Stimulated activated CD4-positive, alpha-beta T cell treated with anti-CD3 and anti-CD28 coated beads, Interleukin-1b, Interleukin-23, amount 100 ng/mL, for 4 hours (primary cell): ENCODE measurements around the gene LAMC2.

Experiments used
- DNase-seq, 2 donors: peaks; one replicate each; pipeline ENCODE4 v3.0.0-alpha.2; 2020; ENCODE audit warnings: low read depth in 2 of 2

Gene LAMC2

DNA sequence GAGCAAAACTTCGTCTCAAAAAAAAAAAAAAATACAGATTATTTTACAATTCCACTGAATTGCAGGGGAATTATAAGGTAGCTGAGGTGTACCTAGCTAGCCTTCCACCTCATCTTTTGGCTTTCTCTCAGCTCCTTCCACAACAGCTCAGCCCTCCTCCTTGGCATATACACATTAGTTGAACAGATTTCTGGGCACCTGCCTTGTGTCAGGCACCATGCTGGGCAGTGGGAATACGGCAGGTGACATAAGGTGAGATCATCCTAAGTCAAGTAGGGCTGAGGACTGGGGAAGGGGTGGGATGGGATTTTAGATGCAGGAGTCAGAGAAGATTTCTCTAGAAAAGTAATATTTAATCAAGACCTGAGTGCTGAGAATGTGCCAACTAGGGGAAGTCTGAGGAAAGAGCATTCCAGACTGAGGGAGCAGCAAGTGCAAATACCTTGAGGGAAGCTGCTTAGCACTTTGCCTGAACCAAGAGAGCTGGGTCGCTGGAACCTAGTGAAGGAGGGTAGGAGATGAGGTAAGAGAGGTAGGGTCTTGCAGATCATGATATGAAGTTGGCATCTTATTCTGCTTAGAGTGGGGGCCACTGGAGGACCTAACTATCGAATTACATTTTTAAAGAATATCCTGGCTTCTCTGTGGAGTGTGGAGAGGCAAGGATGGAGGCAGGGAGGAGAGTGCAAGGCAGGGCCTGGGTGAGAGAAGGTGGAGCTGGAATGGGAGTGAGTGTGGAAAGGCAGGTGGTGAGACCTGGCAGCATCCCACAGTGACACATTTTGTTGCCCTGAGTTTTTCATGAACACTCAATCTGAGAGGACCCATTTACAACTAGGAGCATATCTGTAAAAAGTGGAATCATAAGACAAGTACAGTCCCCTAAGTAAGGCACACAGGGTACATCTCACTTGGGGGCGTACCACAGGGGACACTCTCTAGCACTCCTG lies 28.2 kb downstream of the LAMC2 start:
- DNase-seq = no peak

DNA sequence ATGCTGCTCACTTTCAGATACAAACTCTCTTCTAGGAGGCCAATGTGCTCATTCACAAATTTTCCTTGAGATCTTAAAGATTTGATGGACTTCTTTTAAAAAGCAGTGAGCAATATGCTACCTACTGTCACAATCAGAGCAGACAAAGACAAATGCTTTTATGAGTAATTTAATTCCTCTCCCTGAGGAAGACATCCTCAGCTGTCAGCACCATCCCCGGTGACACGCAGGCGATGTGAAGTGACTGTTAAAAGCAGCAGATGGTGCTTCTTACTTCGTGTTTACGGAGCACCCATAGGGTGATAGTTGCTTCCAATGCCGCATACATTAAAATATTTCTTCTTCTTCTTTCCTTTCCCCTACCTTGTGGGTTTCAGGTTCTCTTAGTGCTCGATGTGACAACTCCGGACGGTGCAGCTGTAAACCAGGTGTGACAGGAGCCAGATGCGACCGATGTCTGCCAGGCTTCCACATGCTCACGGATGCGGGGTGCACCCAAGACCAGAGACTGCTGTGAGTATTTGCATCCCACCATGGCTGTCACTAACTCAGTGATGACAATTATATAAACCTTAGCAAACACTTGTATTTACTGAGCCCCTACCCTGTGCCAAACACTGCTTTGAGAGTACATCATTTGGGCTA lies 29.1 kb downstream of the LAMC2 start:
- no peak for DNase-seq

DNA sequence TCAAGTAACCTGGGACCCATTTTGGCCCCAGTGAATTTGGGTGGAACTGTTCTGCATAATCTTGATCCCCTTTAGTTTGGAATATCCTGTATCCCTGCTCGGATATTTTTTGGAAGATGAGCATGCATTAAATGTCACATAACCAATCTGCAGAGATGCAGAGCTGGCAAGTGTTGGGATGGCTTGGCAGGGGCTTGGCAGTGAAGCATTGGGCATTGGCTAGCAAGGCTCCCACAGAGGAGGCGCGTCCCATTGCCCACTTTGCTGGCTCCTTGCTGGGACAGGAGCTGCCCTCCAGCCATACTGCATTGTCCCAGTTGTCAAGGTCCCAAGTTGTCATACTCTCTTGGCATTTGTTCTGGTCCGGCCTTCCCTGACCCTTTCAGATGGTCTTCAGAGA lies 29.9 kb downstream of the LAMC2 start:
- DNase-seq = no peak

DNA sequence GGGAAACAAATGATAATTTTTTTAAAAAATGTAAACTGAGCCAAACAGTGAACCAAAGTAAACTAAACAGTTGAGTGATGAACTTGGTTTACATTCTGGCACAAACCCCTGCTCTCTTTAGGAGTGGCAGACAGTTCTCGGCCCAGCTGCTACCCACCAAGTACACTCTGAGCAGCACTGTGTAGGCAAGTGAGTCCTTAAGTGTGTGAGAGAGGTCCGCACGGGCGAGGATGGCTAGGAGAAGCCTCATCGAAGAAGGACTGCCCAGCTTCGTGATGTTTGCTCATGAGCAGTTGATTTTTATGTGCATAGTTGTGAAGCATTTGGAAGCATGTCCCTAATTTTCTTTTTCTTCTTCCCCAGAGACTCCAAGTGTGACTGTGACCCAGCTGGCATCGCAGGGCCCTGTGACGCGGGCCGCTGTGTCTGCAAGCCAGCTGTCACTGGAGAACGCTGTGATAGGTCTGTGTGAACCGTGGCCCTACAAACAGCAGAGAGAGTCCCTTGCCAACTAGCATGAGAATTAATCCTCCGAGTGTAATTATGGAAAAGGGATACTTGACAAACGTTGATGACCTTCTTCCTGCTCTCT lies 32.1 kb downstream of the LAMC2 start:
- DNase-seq = no peak

DNA sequence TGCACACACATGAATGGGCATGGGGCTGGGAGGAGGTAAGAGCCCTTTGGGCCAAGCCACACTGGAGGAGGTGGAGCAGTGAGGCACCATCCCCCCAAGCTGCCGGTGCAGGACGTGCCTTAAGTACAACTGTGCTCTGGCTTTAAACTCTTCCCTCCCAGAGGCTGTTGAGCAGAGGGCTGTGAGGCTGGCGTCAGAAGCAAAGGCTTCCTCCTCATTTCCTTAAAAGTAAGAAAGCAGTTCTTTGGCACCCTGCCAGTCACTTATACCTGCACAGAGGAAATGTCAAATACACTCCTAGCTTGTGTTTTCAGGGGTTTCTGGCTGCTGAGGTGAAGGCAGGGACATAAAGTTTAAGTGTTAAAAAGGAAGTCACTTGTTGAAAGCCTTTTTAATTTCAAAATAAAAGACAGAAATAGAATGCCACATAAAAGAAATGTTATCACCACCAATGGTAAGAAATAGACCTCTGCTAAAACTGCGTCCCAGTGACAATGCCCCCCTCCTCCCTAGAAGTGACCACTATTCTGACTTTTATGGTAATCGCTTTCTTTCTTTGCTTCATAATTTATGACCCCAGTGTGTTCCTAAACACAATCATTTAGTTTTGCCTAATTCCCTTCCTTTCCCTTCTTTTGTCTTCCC lies 33.0 kb downstream of the LAMC2 start:
- peak in 1 of 2 donors; percentile 28 for DNase-seq

DNA sequence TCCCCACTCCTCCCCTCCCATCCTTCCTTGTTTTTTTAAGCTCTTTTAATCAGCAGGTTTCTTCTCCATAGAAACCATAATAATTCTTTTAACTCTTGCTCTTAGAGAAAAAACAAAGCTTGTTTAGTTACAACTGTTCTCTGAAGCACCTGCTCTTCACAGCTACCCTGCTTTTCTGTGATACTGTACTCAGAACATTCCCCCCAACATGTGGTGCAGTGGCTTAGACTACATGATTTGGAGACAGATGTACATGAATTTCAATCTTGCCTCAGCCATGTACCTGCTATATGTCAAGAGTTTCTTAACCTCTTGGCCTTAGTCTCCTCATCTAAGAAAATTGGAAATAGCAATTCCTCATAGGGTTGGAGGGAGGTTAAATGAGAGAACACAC lies 33.5 kb downstream of the LAMC2 start:
- no peak for DNase-seq

DNA sequence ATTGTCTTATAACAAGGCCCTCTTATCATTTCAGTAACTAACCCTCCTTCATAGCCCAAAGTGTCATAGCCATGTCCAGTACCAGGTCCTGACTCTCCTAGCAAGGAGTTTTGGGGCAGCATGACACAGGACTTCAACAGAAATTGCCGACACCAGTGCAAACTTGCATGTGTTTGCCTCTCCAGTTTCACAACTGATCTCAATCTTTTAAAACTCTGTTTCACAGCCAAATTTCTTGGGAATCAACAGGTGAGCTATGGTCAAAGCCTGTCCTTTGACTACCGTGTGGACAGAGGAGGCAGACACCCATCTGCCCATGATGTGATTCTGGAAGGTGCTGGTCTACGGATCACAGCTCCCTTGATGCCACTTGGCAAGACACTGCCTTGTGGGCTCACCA lies 36.8 kb downstream of the LAMC2 start:
- no peak for DNase-seq

DNA sequence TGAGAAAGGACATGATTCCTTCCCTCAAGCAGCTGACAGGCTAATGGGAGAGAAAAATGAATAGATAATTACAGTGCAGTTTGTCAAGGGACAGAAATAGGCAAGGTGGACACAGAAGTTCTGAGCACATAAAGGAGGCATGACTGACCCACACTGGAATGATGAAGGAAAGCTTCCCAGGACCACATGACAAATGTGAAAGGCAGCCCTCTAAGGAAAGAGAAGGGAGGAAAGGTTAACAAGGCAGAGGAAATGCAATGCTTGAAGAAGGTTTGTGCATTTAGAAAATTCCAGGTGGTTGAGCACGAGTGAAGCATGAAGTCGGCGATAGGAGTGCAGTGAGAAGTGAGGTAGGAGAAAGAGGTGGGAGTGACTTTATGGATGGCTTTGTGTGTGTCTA lies 37.4 kb downstream of the LAMC2 start:
- DNase-seq = no peak

DNA sequence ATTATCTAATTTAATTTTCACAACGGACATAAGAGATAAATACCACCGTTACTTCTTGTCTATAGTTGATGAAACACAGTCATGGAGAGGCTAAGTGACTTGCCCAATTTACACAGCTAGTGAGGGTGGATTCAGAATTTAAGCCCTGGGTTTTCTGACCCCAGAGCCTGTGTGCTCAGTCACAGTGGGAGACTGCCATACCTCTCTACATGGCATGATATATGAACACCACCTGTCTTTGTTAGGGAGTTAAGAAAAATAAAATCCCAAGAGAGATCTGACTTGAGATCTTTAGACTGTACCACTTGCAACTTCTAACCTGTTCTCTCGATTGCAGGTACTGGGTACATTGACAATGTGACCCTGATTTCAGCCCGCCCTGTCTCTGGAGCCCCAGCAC lies 40.3 kb downstream of the LAMC2 start:
- DNase-seq = no peak

DNA sequence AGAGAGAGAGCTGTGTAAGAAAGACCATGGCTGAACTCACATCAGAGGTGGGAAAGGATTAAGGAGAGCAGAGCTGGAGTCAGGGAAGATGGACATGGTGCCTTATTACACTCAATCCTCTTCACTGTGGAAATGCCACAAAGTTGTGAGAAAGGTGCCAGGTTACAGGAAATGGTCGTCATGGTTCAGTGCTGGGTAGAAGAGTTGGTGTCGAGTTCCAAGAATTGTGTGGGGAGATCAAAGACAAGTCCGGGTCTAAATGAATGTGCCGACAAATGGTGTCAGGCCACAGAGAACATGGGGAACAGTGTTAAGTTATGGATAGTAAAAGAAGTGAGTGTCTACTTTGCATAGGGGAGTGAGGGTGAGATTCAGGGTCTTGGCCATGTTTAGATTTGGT lies 40.9 kb downstream of the LAMC2 start:
- DNase-seq = no peak

DNA sequence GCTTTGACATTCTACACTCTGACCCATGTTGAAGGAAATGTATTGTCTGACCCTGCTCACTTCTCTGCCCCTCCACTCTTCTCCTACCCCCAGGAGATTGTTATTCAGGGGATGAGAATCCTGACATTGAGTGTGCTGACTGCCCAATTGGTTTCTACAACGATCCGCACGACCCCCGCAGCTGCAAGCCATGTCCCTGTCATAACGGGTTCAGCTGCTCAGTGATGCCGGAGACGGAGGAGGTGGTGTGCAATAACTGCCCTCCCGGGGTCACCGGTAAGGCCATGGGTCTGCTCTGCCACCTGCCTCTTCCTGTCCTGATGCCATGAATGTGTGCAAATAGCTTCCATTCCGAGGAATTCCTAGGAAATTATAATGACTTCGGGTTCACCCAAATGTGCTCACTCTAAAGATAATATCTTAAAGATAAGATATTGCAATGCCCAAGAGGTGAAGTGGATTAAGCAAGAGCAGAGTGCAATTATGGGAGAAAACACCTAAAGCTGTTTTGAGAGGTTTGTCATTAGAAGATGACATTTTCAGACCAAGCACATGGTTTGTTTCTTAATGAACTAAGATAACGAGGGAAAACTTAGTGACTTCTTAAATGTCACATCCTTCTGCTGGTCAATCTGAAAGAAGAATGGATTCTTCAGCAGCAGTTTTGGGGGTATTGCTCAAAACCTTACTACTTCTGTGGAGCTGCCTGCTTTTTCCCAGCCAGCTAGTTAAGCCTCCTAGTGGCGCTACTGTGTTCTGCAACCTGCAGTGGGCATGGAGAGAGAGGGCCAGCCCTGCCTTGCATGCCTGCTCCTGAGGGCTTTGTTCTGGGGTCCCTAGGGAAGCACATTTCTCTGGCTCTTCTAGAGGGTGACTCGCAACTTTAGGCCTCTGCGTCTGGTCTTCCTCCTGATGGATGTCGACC lies 41.6 kb downstream of the LAMC2 start:
- peak in 1 of 2 donors; percentile 8 for DNase-seq

DNA sequence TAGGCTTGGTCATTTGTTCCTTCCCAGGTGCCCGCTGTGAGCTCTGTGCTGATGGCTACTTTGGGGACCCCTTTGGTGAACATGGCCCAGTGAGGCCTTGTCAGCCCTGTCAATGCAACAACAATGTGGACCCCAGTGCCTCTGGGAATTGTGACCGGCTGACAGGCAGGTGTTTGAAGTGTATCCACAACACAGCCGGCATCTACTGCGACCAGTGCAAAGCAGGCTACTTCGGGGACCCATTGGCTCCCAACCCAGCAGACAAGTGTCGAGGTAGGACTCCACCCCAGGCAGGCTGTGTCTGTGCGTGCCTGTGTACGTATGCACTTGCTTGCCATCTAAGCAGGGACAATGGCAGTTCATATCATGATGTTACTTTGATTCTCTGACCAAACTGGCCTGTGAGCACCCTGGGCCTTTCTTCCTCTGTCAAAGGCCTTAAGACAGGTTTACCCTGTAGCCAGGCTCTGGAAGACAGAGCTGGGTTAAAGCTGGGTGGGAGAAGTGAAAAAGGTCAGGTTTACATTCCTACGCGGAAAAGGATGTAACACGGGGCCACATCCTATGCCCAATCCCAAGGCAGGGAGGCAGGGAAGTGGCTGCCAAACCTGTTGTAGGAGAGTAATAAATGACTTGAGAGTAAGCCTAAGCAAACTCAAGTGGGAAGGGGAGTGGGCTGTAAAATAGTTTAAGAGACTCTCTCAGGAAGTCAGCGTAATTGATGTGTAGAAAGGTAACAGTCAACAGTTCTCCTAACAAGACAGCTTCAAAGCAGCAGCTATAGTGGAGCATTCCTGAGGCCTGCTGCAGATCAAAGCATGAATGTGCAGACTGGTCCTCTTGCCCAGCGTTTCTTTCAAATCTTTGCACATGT lies 42.5 kb downstream of the LAMC2 start:
- DNase-seq = no peak

DNA sequence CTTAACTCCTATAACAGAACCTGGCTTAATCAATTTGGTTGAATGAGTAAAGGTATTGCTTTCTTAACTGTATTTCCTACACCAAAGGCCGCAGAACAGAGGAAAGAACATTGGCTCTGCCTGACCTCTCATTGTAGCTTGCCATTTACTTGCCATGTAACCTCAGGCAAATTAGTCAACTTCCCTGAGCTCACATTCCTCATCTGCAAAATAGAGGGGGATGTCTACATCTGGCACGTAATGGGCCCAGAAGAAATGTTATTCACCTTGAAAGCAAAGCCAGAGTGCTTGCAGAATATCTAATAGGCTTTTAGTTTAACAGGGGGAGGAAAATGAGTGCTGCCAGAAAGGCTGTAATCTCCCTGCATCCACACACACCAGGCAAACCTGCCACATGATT lies 44.3 kb downstream of the LAMC2 start:
- no peak for DNase-seq

DNA sequence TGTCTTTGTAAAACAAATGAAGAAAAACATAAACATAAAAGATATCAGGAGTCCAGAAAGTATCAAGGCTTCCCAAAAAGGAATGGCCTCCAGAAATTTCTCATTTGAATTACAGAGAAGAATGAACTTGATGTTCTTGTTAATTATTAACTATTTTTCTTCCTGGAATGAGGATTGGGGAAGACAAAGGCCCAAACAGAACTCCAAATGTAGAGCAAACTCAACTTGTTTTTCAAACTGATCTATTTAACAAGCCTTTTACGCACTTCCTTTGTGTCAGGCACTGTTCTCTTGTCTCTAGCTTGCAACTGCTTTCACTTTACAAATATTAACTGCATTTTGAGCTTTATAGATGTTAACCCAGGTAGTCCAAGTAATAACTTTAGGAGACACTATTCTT lies 45.5 kb downstream of the LAMC2 start:
- no peak for DNase-seq

DNA sequence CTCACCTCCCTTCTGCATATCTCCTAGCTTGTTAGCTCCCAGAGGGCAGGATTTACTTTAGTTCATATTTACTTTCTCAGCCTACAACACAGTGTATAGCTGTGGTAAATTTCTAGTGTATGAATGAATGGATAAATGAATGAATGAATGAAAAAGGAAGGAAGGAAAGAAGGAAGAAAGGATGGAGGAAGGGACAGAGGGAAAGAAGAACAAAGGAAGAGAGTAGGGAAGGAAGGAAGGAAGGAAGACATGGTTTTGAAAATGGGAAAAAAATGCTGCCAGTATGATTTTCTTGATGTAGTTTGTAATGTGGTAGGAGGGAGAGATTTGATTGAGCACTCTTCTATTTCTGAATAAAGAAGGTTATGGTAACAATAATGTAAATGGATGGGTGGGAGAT lies 47.0 kb downstream of the LAMC2 start:
- no peak for DNase-seq

DNA sequence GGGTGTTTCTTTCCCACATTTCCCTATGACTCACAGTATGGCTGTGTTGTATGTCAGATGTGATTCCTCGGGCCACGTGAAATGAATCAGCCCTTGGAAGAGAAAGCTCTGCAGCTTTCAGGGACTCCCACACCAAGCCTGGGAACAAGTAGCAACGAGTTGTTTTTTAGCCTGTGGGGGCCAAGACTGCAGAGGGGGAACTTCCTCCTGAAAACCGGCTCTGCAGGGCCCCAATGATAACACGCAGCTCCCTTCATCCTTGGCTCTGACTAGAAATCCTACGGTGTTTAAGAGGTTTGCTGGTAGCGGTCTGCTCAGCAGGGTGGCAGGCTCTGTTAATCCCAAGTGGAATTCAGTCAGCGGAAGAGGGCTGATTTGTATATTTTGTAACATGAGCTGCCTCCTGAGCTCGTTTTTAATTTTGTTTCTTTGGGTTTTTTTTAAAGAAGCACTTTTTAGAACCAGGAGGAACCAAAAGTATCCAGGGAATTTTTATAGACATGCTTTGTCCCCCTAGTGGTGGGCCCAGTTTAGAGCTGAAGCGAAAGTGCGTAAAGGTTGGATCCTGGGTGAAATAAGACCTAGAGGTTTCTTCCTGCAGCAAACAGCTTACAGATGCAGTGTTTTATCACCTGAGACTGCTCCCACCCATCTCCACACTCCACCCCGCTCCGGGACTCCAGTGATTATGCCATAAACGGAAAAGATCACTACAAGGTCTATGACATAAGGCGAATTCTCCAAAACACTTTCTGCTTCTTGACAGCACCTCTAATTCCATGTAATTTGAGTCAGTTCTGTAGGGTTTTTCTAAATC lies 48.8 kb downstream of the LAMC2 start:
- no peak for DNase-seq

DNA sequence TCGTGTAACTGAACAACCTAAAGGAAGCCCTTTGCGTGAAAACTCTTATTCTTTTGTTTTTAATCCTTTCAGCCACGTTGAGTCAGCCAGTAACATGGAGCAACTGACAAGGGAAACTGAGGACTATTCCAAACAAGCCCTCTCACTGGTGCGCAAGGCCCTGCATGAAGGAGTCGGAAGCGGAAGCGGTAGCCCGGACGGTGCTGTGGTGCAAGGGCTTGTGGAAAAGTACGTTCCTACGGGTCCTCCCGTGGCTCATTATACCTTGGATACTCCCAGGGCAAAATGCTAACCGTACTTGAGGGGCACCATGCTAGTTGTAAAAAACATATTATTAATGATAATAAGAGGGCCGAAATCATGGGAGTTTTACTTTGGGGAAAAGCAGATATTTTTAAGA lies 49.4 kb downstream of the LAMC2 start:
- DNase-seq = no peak

DNA sequence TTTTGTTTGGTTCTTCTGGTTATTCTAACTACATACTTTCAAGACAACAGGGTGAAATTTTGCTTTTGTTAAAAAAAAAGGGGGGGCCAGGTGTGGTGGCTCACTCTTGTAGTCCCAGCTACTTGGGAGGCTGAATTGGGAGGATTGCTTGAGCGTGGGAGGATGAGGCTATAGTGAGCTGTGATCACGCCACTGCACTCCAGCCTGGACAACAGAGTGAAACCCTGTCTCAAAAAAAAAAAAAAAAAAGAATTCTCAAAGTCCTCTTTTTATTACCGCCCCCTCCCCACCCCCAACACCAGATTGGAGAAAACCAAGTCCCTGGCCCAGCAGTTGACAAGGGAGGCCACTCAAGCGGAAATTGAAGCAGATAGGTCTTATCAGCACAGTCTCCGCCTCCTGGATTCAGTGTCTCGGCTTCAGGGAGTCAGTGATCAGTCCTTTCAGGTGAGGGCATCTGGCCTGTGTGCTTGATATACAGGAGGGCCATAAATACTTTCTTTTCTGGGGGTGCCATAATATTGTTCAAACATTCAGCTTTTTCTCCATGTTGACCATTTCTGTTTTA lies 50.2 kb downstream of the LAMC2 start:
- no peak for DNase-seq

DNA sequence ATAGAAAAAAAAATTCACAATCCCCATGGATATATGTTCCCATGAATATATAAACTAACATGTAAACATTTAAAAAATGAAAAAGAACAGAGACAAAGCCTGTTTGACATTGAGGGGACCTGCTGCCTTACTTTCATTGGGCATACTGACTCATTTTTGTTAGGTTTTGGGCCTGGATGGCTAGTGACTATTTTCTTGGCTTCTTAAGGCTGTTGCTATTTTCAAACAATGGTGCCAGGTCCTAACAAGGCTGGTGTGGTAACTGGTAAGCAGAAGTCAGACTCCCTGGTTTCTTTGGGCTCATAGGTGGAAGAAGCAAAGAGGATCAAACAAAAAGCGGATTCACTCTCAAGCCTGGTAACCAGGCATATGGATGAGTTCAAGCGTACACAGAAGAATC lies 51.0 kb downstream of the LAMC2 start:
- DNase-seq = no peak
